ENCODE measurements around the gene THADA.

THADA gene

DNA sequence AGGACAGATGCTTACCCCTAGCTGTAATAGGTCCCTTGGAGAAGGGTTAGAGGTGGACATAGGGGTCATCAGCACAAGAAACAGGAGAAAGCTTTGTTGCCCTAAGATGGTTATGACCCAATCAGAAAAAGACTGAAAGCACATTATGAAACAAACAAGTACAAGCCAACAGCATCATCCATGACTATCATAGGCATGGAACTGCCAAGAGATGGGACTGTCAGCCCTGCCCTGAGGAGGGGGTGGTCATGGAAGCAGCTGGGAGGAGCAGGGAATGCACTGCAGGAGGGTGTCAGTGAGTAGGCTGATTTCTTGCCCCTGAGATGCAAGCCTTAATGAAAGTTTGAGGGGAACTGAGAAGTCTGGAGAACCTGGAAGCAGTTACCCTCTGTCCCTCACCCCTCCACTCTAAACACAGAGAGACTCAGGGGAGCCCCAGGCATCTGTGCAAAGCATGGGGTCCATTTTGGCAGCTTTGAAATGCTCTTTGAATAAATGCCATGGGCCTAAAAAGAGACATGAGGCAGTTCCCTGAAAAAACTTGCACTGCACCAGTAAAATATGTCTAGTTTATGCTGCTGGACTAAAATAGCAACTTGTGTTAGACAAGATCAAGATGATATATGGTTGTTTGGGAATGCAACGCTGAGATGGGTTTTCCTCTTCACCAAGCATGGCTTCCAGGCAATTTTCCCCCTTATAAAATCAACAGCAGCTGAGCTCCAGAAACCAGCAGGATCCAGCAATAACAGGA lies 246.8 kb downstream of the THADA start:
- H3K4me3 ChIP-seq (ENCODE audit: low read depth, low read length) = no peak overlapping the region
- DNase-seq (ENCODE audit: low read depth) = no peak
- TF ChIP-seq, protein P1, sequence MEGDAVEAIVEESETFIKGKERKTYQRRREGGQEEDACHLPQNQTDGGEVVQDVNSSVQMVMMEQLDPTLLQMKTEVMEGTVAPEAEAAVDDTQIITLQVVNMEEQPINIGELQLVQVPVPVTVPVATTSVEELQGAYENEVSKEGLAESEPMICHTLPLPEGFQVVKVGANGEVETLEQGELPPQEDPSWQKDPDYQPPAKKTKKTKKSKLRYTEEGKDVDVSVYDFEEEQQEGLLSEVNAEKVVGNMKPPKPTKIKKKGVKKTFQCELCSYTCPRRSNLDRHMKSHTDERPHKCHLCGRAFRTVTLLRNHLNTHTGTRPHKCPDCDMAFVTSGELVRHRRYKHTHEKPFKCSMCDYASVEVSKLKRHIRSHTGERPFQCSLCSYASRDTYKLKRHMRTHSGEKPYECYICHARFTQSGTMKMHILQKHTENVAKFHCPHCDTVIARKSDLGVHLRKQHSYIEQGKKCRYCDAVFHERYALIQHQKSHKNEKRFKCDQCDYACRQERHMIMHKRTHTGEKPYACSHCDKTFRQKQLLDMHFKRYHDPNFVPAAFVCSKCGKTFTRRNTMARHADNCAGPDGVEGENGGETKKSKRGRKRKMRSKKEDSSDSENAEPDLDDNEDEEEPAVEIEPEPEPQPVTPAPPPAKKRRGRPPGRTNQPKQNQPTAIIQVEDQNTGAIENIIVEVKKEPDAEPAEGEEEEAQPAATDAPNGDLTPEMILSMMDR (IDR thresholded peaks at IDR 0.05; ENCODE audit: insufficient read depth, low read depth, low read length, missing control alignments) = no peak

DNA sequence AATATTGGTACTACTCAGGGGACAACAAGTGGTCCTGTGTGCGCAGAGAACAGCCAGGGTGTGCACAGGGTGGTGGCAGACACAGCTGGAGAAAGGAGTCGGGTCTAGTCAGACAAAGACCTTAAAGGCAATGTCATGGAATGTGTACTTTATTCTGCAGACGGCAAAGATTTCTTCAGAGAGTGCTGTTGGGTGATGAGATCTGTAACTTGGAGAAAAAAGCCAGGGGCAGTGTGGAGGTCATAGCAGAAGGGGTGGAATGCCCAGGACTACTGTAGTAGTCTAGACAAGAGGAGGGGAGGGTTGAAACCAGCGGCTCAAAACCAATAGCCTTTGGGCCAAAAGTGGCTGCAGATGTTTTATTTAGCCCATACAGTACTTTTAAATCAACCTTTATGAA lies 248.1 kb downstream of the THADA start:
- TF ChIP-seq, protein P1 (IDR thresholded peaks at IDR 0.05; ENCODE audit: insufficient read depth, low read depth, low read length, missing control alignments) = no peak
- no peak for DNase-seq (ENCODE audit: low read depth)
- H3K4me3 ChIP-seq (ENCODE audit: low read depth, low read length) = no peak overlapping the region

DNA sequence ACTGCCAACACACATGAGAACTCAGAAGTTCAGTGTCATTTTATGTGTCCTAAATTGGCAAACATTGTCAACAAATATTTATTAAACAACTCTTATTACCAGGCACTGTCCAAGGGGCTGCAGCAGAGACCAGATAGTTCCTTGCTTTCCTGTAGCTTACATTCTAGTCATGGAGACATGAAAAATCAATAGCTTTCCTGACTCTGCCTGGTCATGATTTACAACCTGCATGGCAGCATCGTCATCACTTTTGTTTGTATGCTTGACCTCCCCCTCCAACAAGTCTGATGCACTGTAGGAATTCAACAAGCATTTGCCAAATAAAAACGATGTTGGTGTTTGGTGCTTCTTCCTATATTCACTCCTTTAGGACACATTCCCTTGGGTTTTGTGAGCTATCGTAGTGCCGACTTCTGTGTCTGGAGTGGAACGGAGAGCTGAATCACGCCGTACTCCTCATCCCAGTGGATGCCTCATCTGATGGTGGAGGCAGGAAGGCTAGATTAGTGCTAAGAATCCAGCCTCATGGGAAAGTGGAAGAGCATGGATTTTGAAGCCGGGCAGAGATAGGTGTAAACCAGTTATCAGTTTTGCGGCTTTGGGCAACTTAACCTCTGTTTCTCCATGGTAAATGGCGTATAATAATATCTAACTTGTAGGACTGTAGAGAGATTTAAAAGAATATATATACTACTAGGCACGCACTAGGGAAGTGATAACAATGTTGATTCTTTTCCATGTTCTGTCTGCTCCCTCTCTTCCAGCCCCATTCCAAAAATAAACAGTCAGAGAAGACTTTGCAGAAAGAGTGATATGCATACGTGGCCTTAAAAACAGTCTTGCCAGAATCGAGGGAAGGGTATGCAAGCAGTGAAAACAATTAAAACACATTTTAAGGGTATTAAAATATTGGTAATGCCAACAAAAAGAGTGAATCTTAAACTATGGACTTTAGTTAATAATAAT lies 249.0 kb downstream of the THADA start:
- TF ChIP-seq, protein P1 (IDR thresholded peaks at IDR 0.05; ENCODE audit: insufficient read depth, low read depth, low read length, missing control alignments) = no peak
- H3K4me3 ChIP-seq (ENCODE audit: low read depth, low read length) = no peak overlapping the region
- no peak for DNase-seq (ENCODE audit: low read depth)

DNA sequence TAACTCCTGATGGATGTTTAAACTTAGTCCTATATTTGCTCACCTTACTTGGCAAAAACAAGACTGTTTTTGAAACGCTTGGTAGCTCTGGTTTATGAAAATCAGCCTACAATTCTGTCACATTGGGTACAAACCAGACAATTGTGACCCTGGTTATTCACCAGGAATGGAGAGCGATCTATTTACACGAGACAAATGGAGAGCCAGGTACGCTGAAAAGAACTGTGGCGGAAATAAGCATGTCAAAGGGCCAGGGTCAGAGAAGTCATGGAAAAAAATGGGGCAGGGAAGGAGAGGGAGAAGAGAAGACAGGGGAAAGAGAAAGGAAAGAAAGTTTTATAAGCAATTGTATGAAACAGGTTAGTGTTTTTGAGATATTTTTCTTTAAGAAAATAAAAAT lies 250.0 kb downstream of the THADA start:
- no peak overlapping the region for H3K4me3 ChIP-seq (ENCODE audit: low read depth, low read length)
- TF ChIP-seq, protein P1 (IDR thresholded peaks at IDR 0.05; ENCODE audit: insufficient read depth, low read depth, low read length, missing control alignments) = no peak
- no peak for DNase-seq (ENCODE audit: low read depth)

DNA sequence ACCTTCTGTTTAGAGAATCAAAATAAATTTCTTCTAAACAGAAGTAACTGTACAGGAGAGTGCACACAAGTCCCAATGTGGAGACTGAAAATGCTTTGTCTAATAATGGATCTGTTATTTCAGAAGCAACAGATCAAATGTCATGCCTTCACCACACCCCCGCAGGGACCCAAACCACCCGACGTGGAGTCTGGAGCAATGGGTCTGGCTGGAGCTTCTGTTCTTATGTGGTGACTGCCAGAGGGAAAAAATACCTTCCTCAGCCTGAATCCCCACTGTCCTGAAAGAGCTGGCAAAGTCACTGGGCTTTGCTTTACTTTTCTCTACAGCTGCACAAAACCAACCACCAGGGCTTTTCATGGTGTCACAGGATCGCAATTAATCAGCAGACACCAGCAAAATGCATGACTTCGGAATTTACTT lies 250.4 kb downstream of the THADA start:
- TF ChIP-seq, protein P1 (IDR thresholded peaks at IDR 0.05; ENCODE audit: insufficient read depth, low read depth, low read length, missing control alignments) = no peak
- DNase-seq (ENCODE audit: low read depth) = no peak
- no peak overlapping the region for H3K4me3 ChIP-seq (ENCODE audit: low read depth, low read length)

DNA sequence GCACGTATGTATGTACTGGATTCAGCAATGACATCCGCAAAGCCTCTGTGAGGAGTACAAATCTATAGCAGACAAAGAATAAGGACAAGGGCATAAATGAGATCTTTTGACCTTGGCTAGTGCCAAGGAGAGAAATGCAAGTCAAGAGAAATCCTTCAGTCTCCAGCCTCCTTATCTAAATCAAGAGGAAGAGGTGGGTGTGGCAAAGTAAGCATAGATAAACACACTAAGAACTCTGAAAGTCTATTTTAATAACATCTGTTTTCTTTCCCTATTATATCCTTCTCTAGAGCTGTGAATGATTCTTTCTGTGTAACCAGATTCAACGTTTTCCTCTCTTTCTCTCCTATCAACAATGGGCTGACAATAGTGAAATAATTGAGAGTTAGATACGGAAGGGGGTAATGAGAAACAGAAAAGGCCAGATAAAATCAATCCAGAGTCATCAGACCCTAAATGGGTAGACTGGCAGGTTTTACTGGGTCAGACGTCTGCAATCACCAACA lies 250.9 kb downstream of the THADA start:
- TF ChIP-seq, protein P1 (IDR thresholded peaks at IDR 0.05; ENCODE audit: insufficient read depth, low read depth, low read length, missing control alignments) = no peak
- no peak overlapping the region for H3K4me3 ChIP-seq (ENCODE audit: low read depth, low read length)
- no peak for DNase-seq (ENCODE audit: low read depth)

Measured in GM12865 (cell line).